KOPT-K1 (cell line): ENCODE results near the gene NSF.
"Not testable (repeated sequence)": the region's sequence is repeated elsewhere in the genome, so short reads cannot be mapped to it uniquely, and the experiment has no call there.

Source experiments
- H3K27ac ChIP-seq: fragments of 200-600 bp; sonication (generic); 2 replicates; pipeline ENCODE4 v1.5.1; 2016; ENCODE audit warnings: antibody characterized with exemption, mild to moderate bottlenecking, low read depth, low read length; ENCODE audit not compliant: poor library complexity, severe bottlenecking
- H3K36me3 ChIP-seq: fragments of 200-600 bp; sonication (generic); 2 replicates; pipeline ENCODE4 v1.5.1; 2017; ENCODE audit warnings: antibody characterized with exemption, mild to moderate bottlenecking, low read length, moderate library complexity; ENCODE audit not compliant: insufficient read depth
- H3K9me3 ChIP-seq: fragments of 200-600 bp; sonication (generic); 2 replicates; pipeline ENCODE4 v1.5.1; 2017; ENCODE audit warnings: antibody characterized with exemption, low read length, mild to moderate bottlenecking; ENCODE audit not compliant: insufficient read depth, poor library complexity, severe bottlenecking

Gene NSF

DNA sequence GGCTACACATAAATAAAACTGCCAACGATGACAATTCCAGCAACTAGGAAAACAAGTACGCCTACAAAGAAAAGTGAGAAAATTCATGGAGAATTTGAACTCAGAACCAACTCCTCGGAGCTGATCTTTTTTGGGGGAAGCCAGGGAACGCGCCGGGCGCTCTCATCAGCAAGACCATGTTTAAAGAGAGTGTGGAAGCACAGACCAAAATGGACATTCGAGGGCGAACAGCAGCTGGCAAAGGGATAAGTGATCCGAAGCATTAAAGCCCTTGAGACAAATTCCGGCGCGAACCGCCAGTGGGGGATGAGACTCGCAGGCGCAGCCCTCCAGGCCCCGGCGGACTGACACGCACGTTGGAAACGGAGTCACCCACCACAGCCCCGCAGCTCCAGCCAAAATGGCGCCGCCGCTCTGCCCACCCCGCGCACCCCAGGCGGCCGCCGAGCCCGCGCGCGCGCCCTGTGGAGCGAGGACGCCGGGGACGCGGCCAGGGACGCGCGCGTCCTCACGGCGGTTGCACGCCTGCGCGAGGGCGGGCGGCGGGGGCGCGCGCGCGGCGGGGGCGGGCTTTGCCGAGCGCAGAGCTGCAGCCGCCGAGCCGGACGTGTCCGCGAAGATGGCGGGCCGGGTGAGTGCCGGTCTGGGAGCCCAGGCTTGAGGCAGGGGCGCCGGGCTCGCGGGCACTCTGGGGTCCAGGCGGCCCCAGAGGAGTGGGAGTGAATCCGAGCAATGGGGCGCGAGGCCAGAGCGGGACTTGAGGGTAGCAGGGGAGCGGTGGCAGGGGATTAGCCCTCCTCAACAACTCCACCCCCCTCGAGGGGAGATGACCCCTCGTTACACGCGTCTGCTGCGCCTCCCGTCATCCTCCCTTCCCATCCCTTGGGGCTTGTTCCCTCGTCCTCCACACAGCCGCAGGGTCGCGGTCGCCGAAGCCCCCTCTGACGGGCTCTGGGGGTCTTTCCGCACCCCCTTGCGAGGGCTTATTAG lies at the start of gene NSF:
Gene NSF (plus strand): TSS at position 513 of the 990 bp plus-strand sequence. CDS start 107 bp downstream, at position 620.
- not testable (repeated sequence) for H3K27ac ChIP-seq, H3K36me3 ChIP-seq, H3K9me3 ChIP-seq

DNA sequence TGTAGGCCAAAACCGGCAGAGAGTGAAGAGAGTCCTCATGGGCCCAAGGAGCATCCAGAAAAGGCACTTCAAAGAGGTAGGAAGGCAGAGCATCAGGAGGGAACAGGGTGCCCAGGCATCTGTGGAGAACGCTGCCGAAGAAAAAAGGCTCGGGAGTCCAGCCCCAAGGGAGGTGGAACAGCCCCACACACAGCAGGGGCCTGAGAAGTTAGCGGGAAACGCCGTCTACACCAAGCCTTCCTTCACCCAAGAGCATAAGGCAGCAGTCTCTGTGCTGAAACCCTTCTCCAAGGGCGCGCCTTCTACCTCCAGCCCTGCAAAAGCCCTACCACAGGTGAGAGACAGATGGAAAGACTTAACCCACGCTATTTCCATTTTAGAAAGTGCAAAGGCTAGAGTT lies 41.9 kb upstream of the NSF start:
- not testable (repeated sequence) for H3K36me3 ChIP-seq, H3K9me3 ChIP-seq
- peak overlapping the region; percentile 1 for H3K27ac ChIP-seq

DNA sequence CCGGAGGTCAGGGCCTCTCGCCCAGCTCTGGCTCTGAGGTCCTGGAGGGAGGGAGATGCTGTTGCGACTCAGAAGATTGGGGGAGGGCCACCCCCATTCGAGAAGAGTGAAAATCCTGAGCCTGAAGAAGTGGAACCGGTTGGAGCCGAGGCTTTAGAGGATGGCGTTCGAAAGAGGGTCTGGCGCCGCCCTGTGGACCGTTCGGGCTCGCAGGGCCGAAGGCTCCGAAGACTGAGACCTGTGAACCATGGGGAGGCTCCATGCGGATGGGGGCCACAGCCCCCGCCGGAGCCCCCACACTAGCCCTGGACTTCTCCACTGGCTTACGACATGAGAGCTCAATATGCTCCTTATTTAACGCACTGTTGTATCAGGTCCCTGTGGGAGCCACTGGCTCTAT lies 31.3 kb upstream of the NSF start:
- not testable (repeated sequence) for H3K27ac ChIP-seq, H3K36me3 ChIP-seq, H3K9me3 ChIP-seq

DNA sequence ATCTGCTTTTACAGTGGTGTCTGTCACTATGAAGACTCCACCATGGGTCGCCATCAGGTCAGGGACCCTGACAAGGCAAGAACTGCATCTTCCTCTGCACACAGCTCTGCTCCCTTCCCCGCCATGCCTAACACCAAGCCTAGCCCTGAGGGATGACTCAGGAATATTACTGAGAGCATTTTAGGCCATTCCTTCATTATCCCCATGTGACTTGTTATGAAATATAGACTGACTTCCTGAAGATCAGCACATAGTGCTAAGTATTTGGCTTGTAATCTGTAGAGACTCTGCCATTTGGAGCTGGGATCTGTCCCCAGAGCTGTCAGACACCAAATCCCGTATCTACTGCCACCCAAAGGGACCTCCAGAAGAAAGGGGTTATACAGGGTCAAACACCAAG lies 30.4 kb upstream of the NSF start:
- not testable (repeated sequence) for H3K9me3 ChIP-seq, H3K27ac ChIP-seq, H3K36me3 ChIP-seq

DNA sequence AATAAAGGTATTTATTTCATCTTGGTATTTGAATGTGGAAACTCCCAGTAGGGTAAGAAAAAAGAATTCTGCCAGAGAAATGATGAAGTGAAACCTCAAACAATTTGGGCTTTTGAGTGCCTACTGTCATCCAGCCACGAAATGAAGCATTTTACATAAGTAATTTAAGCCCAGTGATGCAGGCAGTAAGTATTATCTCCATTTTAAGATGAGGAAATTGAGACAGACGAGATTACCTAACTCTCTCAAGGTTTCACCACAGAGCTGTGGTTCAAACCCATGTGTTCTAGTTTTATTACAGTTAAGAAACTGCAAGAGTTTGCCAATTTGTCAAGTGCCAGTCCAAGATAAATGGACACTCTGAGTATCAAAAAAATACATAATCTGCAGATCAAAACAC lies 24.2 kb upstream of the NSF start:
- not testable (repeated sequence) for H3K9me3 ChIP-seq, H3K36me3 ChIP-seq, H3K27ac ChIP-seq

DNA sequence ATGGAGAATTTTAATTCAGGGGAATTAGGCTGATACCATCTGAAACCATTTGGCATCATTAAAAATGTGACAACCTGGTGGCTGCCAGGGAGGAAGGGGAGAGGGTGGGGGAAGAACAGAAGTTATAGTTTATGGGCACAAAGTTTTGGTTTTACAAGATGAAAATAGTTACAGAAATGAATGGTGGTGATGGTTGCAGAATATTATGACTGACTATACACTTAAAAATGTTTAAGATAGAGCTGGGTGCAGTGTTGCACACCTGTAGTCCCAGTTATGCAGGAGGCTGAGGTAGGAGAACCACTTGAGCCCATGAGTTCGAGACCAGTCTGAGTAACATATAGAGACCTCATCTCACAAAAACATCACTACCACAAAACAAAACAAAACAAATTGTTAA lies 23.5 kb upstream of the NSF start:
- H3K27ac ChIP-seq, H3K9me3 ChIP-seq, H3K36me3 ChIP-seq: not testable (repeated sequence)

DNA sequence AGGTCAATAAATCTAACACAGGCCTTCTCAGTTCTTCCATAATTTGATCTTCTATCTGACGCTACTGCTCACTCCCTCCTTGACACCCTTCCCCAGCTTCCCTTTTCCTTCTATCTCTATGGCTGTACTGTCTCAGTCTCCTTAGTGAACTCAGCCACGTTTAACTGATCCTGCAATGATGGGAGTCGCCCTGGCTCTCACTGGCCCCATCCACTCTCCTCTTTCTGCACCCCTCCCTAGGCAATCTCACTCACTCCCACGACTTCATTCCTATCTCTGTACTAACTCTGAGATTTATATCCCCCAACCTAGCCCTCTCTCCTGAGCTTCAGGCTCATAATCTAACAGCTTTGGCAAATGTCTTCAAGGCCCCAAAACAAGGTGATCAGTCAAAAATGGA lies 18.7 kb upstream of the NSF start:
- H3K27ac ChIP-seq, H3K36me3 ChIP-seq, H3K9me3 ChIP-seq: not testable (repeated sequence)

DNA sequence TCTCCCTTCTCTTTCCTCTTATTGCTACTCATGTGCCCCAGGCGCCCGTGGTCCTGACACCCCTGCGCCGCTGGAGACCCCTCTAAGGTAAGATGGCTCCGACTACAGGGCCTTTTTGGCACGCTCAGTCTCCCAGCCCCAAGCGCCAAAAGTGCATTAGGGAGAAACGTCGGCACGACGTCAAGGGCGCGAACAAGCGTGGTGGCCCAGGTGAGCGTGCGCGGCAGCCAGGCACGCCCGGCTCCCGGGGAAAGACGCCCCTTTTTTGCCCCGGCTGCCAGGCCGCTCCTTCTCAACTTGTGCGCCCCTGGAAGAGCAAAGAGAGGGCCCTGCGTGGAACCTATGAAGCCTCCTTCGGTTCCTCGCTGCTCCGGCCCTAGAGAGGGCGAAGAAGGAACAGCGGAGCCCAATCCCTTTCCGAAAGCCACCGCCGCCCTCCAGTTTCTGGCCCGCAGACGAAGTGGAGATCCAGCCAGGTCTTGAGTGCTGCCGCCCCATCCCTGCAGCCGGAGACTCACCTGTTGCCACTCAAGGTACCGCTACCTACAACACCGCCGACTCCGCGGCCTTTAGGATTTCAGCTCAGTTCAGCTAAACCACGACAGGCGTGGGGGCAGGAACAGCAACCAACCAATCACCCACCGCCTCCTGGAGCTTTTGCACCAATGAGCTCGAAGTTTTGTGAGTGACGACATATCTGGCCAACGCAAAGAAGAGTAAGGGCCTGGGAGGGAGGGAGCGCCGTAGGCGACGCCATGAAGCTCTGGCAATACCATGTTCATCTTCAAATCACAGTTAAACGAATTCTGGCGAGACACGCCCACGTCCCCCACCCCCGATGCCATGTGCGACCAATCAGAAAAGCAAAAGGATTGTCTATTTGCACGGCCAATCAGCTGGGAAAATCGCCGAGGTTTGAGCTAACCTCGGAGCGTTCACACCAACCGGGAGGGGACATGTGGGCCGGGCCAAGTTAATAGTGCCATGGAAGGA lies 11.1 kb upstream of the NSF start, which contains the start of gene ARL17A:
Gene ARL17A (minus strand): TSS at position 609 of the 993 bp plus-strand sequence. CDS start 3,369 bp downstream, outside the sequence.
- H3K36me3 ChIP-seq, H3K9me3 ChIP-seq: not testable (repeated sequence)
- H3K27ac ChIP-seq, result peak within 1 kb of the TSS; percentile 57

DNA sequence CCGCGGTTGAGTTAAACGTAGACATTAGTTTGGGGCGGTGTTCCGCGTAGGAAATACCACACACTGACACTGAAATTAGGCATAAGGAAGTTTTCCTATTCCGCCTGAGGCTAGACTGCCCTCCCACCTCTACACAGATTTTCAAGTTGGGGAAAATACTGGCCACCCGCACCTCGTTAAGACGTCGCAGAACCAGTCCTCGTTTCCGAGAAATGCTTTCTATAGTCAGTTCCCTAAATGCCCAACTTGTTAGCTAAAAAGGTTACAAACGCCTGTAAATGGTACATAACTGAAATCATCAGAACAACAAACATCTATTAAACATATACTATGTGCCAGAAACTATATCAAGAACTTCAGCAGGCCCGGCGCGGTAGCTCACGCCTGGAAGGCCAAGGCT lies 10.4 kb upstream of the NSF start:
- H3K27ac ChIP-seq, result peak overlapping the region; percentile 57
- H3K36me3 ChIP-seq, H3K9me3 ChIP-seq: not testable (repeated sequence)

DNA sequence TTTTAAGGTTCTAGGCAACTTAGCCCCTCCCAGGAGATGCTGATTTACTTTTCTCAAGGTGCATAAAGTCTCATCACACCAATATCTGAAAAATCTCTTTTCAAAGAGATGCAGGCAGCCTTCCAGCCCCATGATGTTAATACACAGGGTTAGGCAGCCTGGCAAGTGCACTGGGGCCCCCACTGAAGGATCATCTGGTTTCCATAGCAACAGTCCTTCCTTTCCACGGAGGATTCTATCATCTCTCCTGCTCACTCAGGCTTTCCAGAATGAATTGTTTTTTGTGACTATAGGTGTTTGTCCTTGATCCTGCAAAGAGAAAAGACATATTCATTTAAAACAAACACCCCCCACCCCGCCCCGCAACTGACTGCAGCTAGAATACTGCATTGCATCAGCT lies 5.0 kb upstream of the NSF start:
- H3K36me3 ChIP-seq, H3K27ac ChIP-seq, H3K9me3 ChIP-seq: not testable (repeated sequence)

DNA sequence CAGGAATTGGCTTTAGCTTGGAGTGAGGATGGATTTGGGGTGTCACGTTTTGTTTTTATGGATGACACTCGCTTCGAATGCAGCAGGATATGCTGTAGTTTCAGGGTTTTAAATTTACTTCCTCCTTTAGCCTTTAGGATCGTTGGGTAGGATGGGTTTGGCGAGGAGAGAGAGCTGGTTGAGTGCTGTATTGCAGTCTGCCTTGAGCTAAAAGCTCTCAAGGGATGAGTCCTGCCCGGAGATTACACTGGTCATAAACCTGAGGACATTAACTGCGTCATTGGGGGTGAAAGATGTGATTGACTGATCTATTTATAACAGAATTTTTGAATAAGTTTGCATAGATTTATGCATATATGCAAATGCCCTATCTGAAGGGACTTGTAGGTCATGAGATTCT lies 863 bp downstream of the NSF start:
- not testable (repeated sequence) for H3K36me3 ChIP-seq, H3K27ac ChIP-seq, H3K9me3 ChIP-seq

DNA sequence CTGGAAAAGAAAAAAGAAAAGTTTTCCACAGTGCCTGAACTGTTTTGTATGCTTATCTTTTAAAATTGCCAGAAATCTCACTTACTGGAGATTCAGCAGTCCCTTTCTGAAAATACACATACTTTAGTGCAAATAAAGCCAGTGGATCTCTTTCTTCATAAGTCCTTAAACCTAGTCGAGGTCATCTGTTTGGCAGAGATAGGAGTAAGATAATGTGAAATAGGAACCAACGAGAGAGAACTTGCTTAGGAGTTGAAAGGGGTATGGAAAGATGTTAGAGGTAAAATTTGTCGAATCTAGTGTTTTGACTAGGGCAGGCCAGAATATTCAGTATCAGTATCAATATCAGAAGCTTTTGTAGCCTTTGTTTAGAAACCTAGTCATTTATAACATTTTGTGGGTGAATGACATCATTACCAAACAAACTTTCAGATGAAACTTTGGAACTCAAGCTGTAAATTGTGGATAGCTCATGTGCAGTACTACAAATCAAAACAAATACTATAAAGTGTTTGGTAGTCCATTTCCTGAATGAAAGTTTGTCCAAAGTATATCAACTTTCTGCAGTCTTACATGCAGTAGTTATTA lies 8.0 kb downstream of the NSF start:
- not testable (repeated sequence) for H3K36me3 ChIP-seq, H3K27ac ChIP-seq, H3K9me3 ChIP-seq

DNA sequence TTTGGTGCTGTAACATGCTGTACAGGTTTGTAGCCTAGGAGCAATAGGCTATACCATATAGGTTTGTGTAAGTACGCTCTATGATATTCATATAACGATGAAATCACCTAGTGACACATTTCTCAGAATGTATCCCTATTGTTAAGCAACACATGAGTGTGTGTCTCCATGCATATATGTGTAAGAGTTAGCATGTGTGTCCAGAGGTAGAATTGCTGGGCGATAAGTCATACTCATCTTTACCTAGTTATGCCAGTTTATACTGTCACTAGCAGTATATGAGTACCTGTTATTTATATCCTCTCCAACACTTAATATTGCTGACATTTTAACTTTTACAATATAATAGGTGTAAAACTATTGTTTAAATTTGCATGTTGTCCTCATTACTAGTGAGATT lies 10.3 kb downstream of the NSF start:
- not testable (repeated sequence) for H3K36me3 ChIP-seq, H3K27ac ChIP-seq, H3K9me3 ChIP-seq

DNA sequence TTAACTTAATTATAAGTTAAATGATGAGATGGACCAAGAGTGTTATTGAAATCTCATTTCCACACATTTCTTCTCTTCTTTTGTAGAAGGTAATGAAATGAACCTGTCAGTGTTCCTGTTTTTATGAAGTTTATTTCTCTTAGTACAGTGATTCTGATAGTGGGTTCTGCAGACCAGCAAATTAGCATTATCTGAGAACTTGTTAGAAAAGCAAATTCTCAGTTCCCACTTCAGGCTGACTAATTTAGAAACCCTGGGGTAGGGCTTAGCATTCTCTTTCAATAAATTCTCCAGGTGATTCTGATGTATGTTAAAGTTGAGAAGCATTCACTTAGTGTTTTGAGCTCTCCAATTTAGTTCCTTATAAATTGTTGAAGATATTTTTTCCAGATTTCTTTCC lies 12.7 kb downstream of the NSF start:
- H3K9me3 ChIP-seq, H3K27ac ChIP-seq, H3K36me3 ChIP-seq: not testable (repeated sequence)

DNA sequence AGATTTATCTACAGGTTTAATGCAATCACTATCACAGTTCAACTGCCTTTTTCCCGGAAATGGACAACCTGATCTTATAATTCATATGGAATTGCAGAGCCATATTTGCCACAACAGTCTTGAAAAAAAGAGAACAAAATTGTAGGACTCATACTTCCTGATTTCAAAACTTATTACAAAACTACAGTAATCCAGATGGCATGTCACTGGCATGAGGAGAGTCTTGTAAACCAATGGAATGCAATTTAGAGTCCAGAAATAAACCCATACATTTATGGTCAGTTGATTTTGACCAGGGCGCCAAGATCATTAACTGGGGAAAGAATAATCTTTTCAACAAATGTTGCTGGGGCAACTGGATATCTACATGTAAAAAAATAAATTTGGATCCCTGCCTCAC lies 20.8 kb downstream of the NSF start:
- not testable (repeated sequence) for H3K27ac ChIP-seq, H3K36me3 ChIP-seq, H3K9me3 ChIP-seq
